Ovary (tissue), 9 donors: ENCODE measurements around the gene MECR. TPM values are rescaled to one million over a fixed set of nuclear protein-coding genes. Genes with fewer than 3 reads are reported as not detected.

Experiments
- DNase-seq, 5 donors: peaks; one replicate each; pipeline ENCODE4 v3.0.0-alpha.2; 2019 to 2020
- H3K27ac ChIP-seq, 2 donors: fragments of 200-600 bp; one replicate each; pipeline versions ENCODE4 v1.5.1 to v1.8.0; 2019 to 2022
- H3K27me3 ChIP-seq: fragments of 200-600 bp; one replicate; pipeline ENCODE4 v1.8.0; 2022
- H3K36me3 ChIP-seq: fragments of 200-600 bp; sonication (generic); one replicate; pipeline ENCODE4 v1.5.1; 2019
- H3K4me1 ChIP-seq: one replicate; pipeline ENCODE4 v1.8.1; 2013; ENCODE audit warnings: mild to moderate bottlenecking, moderate library complexity; ENCODE audit not compliant: insufficient read depth
- H3K4me3 ChIP-seq: fragments of 200-600 bp; sonication (generic); one replicate; pipeline ENCODE4 v1.5.1; 2017
- H3K9me3 ChIP-seq, 2 donors: fragments of 200-600 bp in 1 of 2; sonication (generic) in 1 of 2; one replicate each; pipeline versions ENCODE4 v1.5.1 to v1.8.1; 2013 to 2019; ENCODE audit warnings: mild to moderate bottlenecking in 1 of 2, moderate library complexity in 1 of 2
- CTCF ChIP-seq, 3 donors: fragments of 450-650 bp in 2 of 3; fragments of 200-600 bp in 1 of 3; IDR thresholded peaks; one replicate each; pipeline versions ENCODE4 v1.5.1 to v1.8.0; 2016 to 2022; ENCODE audit warnings: antibody characterized with exemption in 3 of 3, mild to moderate bottlenecking in 1 of 3
- EP300 ChIP-seq: sonication (generic); formaldehyde crosslinking; IDR thresholded peaks from one replicate; pipeline ENCODE4 v1.6.1; 2017; ENCODE audit warnings: antibody characterized with exemption
- POLR2A ChIP-seq: fragments of 450-650 bp; IDR thresholded peaks from one replicate; pipeline ENCODE4 v1.6.1; 2017; ENCODE audit warnings: antibody characterized with exemption, mild to moderate bottlenecking, moderate library complexity
- WGBS, 3 donors: extraction: QIAGEN DNeasy Blood & Tissue Kit in 1 of 3; methylation state at CpG; one replicate each; pipeline versions ENCODE4 v1.1.5 to v1.1.7; 2013 to 2017; 5-methylcytosine and 5-hydroxymethylcytosine counted together
- intact Hi-C, 4 donors: fragments of 100-400 bp; cut with DNase I; formaldehyde crosslinking; loops; one replicate each; pipeline versions ENCODE4 v1.11.0 to v1.15.1; 2022 to 2023
- polyA plus RNA-seq, 2 donors: library from polyadenylated mRNA; stranded (reverse); fragments of 200-250 nt in 1 of 2; fragments of 350-450 nt in 1 of 2; fragmentation: Illumina TruSeq in 1 of 2; extraction: RNeasy Lipid Tissue Mini Kit (QIAGEN cat#74804) in 1 of 2; gene quantifications; one replicate each; pipeline ENCODE4 v1.2.3, GENCODE V29; 2013 to 2014
- total RNA-seq, 7 donors: library from RNA; depleted of rRNA in 2 of 7; stranded (reverse); fragments of >200 nt in 2 of 7; fragmentation: NEBNext Ultra II Directional in 3 of 7; extraction: Animal tissue kit (Norgen Biotek cat#: 25700) in 3 of 7; gene quantifications; one replicate each; pipeline versions ENCODE4 v1.1.0 to v1.2.4, GENCODE V29; 2016 to 2023
- donor health status: DM: no; HTN: no; CAD: no; lungs with moderate emphysema.
- donor health status: DM: no; HTN: no; CAD: no.
- donor health status: Bipolar disorder and iron deficiency.
- donor health status: DM: yes; HTN: yes; CAD: no.
- donor health status: DM: no; HTN: no; CAD: no.
- donor health status: DM: yes; HTN: yes; CAD: no.

Gene MECR
- total and polyA plus RNA-seq, 9 donors, result 11.9 to 33.9 (median 20.2) TPM

- no peaks in the 10 kb centered on the region for H3K4me1 ChIP-seq
- no peaks in the 10 kb centered on the region for H3K9me3 ChIP-seq
- H3K27me3 ChIP-seq, result no peaks in the 10 kb centered on the region
- no peak overlapping the region for H3K27ac ChIP-seq
- DNase-seq, result peak in 1 of 5 donors; percentile 29
- TF ChIP-seq CTCF (IDR thresholded peaks at IDR 0.05) (no peak), EP300 (no peak), POLR2A (no peak)
- H3K4me3 ChIP-seq, result no peak overlapping the region
- no peaks in the 10 kb centered on the region for H3K36me3 ChIP-seq
- intact Hi-C loops, result loop anchor here in 1 of 4 donors (10.0 kb wide), 1 partner anchor 171 kb away; no protein-coding TSS in a partner anchor
- WGBS, 3 donors, result 76 to 83% (median 80%) methylated on average over 8 of the region's 8 CpGs
Observed at GRCh38 chr1:29195881-29196291, 34.8 kb downstream of the MECR start.

- DNase-seq, result peak in 1 of 5 donors; percentile 19
- WGBS, 3 donors, result 92 to 96% (median 94%) methylated on average over 8 of the region's 8 CpGs
- no peak overlapping the region for H3K4me3 ChIP-seq
- H3K4me1 ChIP-seq, result no peaks in the 10 kb centered on the region
- TF ChIP-seq POLR2A (no peak), CTCF (IDR thresholded peaks at IDR 0.05) (no peak), EP300 (no peak)
- H3K36me3 ChIP-seq, result no peaks in the 10 kb centered on the region
- H3K27ac ChIP-seq, result no peak overlapping the region
- no peaks in the 10 kb centered on the region for H3K9me3 ChIP-seq
- no peaks in the 10 kb centered on the region for H3K27me3 ChIP-seq
- intact Hi-C loops, result loop anchor here in 1 of 4 donors (10.0 kb wide), 1 partner anchor 169 kb away; no protein-coding TSS in a partner anchor
Observed at GRCh38 chr1:29193879-29194455, 36.8 kb downstream of the MECR start.

GRCh38 chr1:29190718-29191117, 40.0 kb downstream of the MECR start:
- 95 to 96% (median 96%) methylated on average over 6 of the region's 6 CpGs for WGBS, 3 donors
- H3K4me3 ChIP-seq, result no peak overlapping the region
- H3K36me3 ChIP-seq, result no peaks in the 10 kb centered on the region
- H3K27ac ChIP-seq, result no peak overlapping the region
- no peak for TF ChIP-seq EP300
- no peak for TF ChIP-seq CTCF (IDR thresholded peaks at IDR 0.05)
- TF ChIP-seq POLR2A, result no peak
- intact Hi-C loops, result loop anchor here in 1 of 4 donors (10.0 kb wide), 1 partner anchor 166 kb away; no protein-coding TSS in a partner anchor
- no peaks in the 10 kb centered on the region for H3K9me3 ChIP-seq
- DNase-seq, result no peak
- no peaks in the 10 kb centered on the region for H3K4me1 ChIP-seq
- H3K27me3 ChIP-seq, result no peaks in the 10 kb centered on the region

GRCh38 chr1:29186707-29187106, 44.0 kb downstream of the MECR start:
- intact Hi-C loops, result no loop called here
- TF ChIP-seq CTCF (IDR thresholded peaks at IDR 0.05), result no peak
- no peak for TF ChIP-seq POLR2A
- no peak for TF ChIP-seq EP300
- DNase-seq, result no peak
- H3K27ac ChIP-seq, result no peak overlapping the region
- H3K9me3 ChIP-seq, result no peaks in the 10 kb centered on the region
- WGBS, 3 donors, result 75 to 96% (median 82%) methylated on average over 1 of the region's 1 CpG
- no peaks in the 10 kb centered on the region for H3K27me3 ChIP-seq
- no peaks in the 10 kb centered on the region for H3K4me1 ChIP-seq
- H3K4me3 ChIP-seq, result no peak overlapping the region
- no peaks in the 10 kb centered on the region for H3K36me3 ChIP-seq
